K562 (cell line): Measurements from ENCODE around the gene TREM1. TPM values are rescaled to one million over a fixed set of nuclear protein-coding genes. Genes with fewer than 3 reads are reported as not detected.

Source experiments
- CBFA2T3 ChIP-seq: fragments of 450-650 bp; IDR thresholded peaks from 2 replicates; pipeline ENCODE4 v1.6.1; 2017
- FOXJ3 ChIP-seq: sonication (generic); formaldehyde crosslinking; IDR thresholded peaks from 2 replicates; pipeline ENCODE4 v1.4.0; 2020; ENCODE audit warnings: mild to moderate bottlenecking, missing genetic modification reagents
- GTF2E2 ChIP-seq: fragments of 200-800 bp; sonication (Bioruptor generic); IDR thresholded peaks from 2 replicates; pipeline ENCODE4 v1.6.1; 2016; ENCODE audit warnings: missing genetic modification characterization, missing compliant biosample characterization
- JUN ChIP-seq, 2 experiments: sonication (generic) in 1 of 2; formaldehyde crosslinking in 1 of 2; IDR thresholded peaks; 2 replicates each; pipeline versions ENCODE4 v1.6.1 to v1.8.0; 2012 to 2022; ENCODE audit warnings: borderline replicate concordance in 2 of 2, mild to moderate bottlenecking in 2 of 2, improper control_type of control experiment in 1 of 2, low read depth in 1 of 2, low read length in 1 of 2, missing genetic modification reagents in 1 of 2
- MAZ ChIP-seq, 2 experiments: fragments of 450-650 bp in 1 of 2; sonication (generic) in 1 of 2; formaldehyde crosslinking; IDR thresholded peaks in 1 of 2; conservative IDR thresholded peaks in 1 of 2; 2 replicates each; pipeline versions ENCODE4 v1.4.0 to v1.5.0; 2020; ENCODE audit warnings: mild to moderate bottlenecking in 1 of 2, missing genetic modification reagents in 1 of 2
- MTA2 ChIP-seq: fragments of 450-650 bp; IDR thresholded peaks from 2 replicates; pipeline ENCODE4 v1.6.1; 2016; ENCODE audit warnings: low read depth
- MTA3 ChIP-seq: fragments of 450-650 bp; formaldehyde crosslinking; IDR thresholded peaks from 2 replicates; pipeline ENCODE4 v1.6.1; 2017; ENCODE audit warnings: mild to moderate bottlenecking, borderline replicate concordance
- NKRF ChIP-seq: fragments of 450-650 bp; IDR thresholded peaks from 2 replicates; pipeline ENCODE4 v1.6.1; 2016; ENCODE audit warnings: borderline replicate concordance
- PHF21A ChIP-seq: fragments of 450-650 bp; IDR thresholded peaks from 2 replicates; pipeline ENCODE4 v1.6.1; 2017; ENCODE audit warnings: low read depth, borderline replicate concordance
- SREBF2 ChIP-seq: sonication (generic); formaldehyde crosslinking; IDR thresholded peaks from 2 replicates; pipeline ENCODE4 v1.4.0; 2020; ENCODE audit warnings: mild to moderate bottlenecking, missing genetic modification reagents
- SRF ChIP-seq, 2 experiments: fragments of 250-450, 450-650 bp in 1 of 2; sonication (Bioruptor Pico) in 1 of 2; sonication (generic) in 1 of 2; formaldehyde crosslinking; IDR thresholded peaks; 2 replicates each; pipeline versions ENCODE4 v1.5.0 to v1.5.1; 2020 to 2022; ENCODE audit warnings: mild to moderate bottlenecking in 1 of 2, missing genetic modification reagents in 1 of 2
- TEAD4 ChIP-seq, 2 experiments: sonication (generic) in 1 of 2; formaldehyde crosslinking in 1 of 2; IDR thresholded peaks; 2 replicates each; pipeline versions ENCODE4 v1.6.1 to v1.8.0; 2012 to 2022; ENCODE audit warnings: borderline replicate concordance in 1 of 2, inconsistent platforms in 1 of 2, low read length in 1 of 2, mild to moderate bottlenecking in 1 of 2, missing genetic modification reagents in 1 of 2
- TGIF2 ChIP-seq: sonication (generic); formaldehyde crosslinking; IDR thresholded peaks from 2 replicates; pipeline ENCODE4 v1.8.1; 2022; ENCODE audit warnings: mild to moderate bottlenecking, missing genetic modification reagents, moderate library complexity
- ZNF175 ChIP-seq: fragments of 200-800 bp; sonication (Bioruptor generic); IDR thresholded peaks from 2 replicates; pipeline ENCODE4 v1.6.1; 2016; ENCODE audit warnings: low read depth, mild to moderate bottlenecking, missing genetic modification characterization, missing compliant biosample characterization
- ZNF395 ChIP-seq: fragments of 200-800 bp; sonication (Bioruptor generic); IDR thresholded peaks from 2 replicates; pipeline ENCODE4 v1.6.1; 2017; ENCODE audit warnings: missing genetic modification characterization, missing compliant biosample characterization
- ZNF586 ChIP-seq: fragments of 450-650 bp; formaldehyde crosslinking; conservative IDR thresholded peaks from 2 replicates; pipeline ENCODE4 v1.4.0; 2020; ENCODE audit warnings: mild to moderate bottlenecking, moderate library complexity
- polyA plus RNA-seq, 8 experiments: library from polyadenylated mRNA; depleted of rRNA in 4 of 8; stranded (reverse) in 5 of 8; unstranded in 3 of 8; fragments of >200 nt; fragmentation: Nextera tagmentation in 2 of 8; fragmentation: Illumina TruSeq in 1 of 8; extraction: Ambion mirVana in 2 of 8; extraction: Trizol in 1 of 8; gene quantifications; 2 replicates each; pipeline versions ENCODE4 v1.2.1 to v1.2.3, GENCODE V29; 2011 to 2014; ENCODE audit warnings: inconsistent platforms in 1 of 8, missing spikeins in 1 of 8
- total RNA-seq, 7 experiments: library from RNA; depleted of rRNA in 6 of 7; stranded (reverse); fragments of >200 nt in 6 of 7; fragmentation: Illumina TruSeq in 2 of 7; extraction: Trizol in 2 of 7; gene quantifications; 2 replicates each; pipeline versions ENCODE4 v1.2.1 to v1.2.3, GENCODE V29; 2011 to 2021; ENCODE audit warnings: low replicate concordance in 1 of 7
- TF ChIP-seq, protein P1 (sequence below): IDR thresholded peaks from 2 replicates; pipeline ENCODE4 v1.6.1; 2014; ENCODE audit warnings: antibody characterized with exemption
- TF ChIP-seq, protein P2 (sequence below): IDR thresholded peaks from 3 replicates; pipeline ENCODE4 v1.6.1; 2011; ENCODE audit warnings: borderline replicate concordance, mild to moderate bottlenecking; ENCODE audit not compliant: insufficient read length, insufficient read depth
- TF ChIP-seq, protein P3 (sequence below), 2 experiments: fragments of 250-450 bp in 1 of 2; fragments of 450-650 bp in 1 of 2; sonication (Bioruptor Pico) in 1 of 2; IDR thresholded peaks; 2 replicates each; pipeline versions ENCODE4 v1.6.1 to v1.8.0; 2016 to 2021; ENCODE audit warnings: mild to moderate bottlenecking in 2 of 2, moderate library complexity in 2 of 2, missing compliant biosample characterization in 1 of 2, missing genetic modification characterization in 1 of 2

TREM1 gene
- total and polyA plus RNA-seq, 9 of the 15 experiments (the other 6 are each of a cell fraction or from before 2014, with no cell fraction given): not detected

GRCh38 chr6:41278699-41279405 lies 7.6 kb downstream of the TREM1 start (continued):
- TF ChIP-seq NKRF: 0 out of 2 replicates have a peak, but pooled peaks have one; percentile 19
- TF ChIP-seq PHF21A: no peak
- peak; percentile 86 for TF ChIP-seq CBFA2T3
- TF ChIP-seq SRF (CRISPR knock-in tag; IDR thresholded peaks at IDR 0.05): peak in 1 of 2 experiments; percentile 67; a peak in 1 of 4 replicates
- TF ChIP-seq, protein P1, sequence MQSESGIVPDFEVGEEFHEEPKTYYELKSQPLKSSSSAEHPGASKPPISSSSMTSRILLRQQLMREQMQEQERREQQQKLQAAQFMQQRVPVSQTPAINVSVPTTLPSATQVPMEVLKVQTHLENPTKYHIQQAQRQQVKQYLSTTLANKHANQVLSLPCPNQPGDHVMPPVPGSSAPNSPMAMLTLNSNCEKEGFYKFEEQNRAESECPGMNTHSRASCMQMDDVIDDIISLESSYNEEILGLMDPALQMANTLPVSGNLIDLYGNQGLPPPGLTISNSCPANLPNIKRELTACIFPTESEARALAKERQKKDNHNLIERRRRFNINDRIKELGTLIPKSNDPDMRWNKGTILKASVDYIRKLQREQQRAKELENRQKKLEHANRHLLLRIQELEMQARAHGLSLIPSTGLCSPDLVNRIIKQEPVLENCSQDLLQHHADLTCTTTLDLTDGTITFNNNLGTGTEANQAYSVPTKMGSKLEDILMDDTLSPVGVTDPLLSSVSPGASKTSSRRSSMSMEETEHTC: no peak
- 0 out of 2 replicates have a peak, but pooled peaks have one; percentile 53 for TF ChIP-seq JUN (IDR thresholded peaks at IDR 0.05; ENCODE audit: borderline replicate concordance, low read depth, low read length)
- no peak for TF ChIP-seq JUN (CRISPR knock-in tag; IDR thresholded peaks at IDR 0.05; ENCODE audit: borderline replicate concordance)
- TF ChIP-seq ZNF395 (CRISPR knock-in tag): 0 out of 2 replicates have a peak, but pooled peaks have one; percentile 12
- no peak for TF ChIP-seq TGIF2 (CRISPR knock-in tag)
- TF ChIP-seq MTA2: peak; percentile 69
- TF ChIP-seq ZNF586 (CRISPR knock-in tag): no peak
- peak; percentile 83 to 91 for TF ChIP-seq MAZ (CRISPR knock-in tag; conservative IDR thresholded peaks at IDR 0.05 in 1 of 2, IDR thresholded peaks at IDR 0.05 in 1 of 2)
- TF ChIP-seq, protein P2, sequence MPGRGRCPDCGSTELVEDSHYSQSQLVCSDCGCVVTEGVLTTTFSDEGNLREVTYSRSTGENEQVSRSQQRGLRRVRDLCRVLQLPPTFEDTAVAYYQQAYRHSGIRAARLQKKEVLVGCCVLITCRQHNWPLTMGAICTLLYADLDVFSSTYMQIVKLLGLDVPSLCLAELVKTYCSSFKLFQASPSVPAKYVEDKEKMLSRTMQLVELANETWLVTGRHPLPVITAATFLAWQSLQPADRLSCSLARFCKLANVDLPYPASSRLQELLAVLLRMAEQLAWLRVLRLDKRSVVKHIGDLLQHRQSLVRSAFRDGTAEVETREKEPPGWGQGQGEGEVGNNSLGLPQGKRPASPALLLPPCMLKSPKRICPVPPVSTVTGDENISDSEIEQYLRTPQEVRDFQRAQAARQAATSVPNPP: no peak
- TF ChIP-seq SREBF2 (CRISPR knock-in tag): no peak
- TF ChIP-seq GTF2E2: no peak
- peak; percentile 89 for TF ChIP-seq MTA3
- TF ChIP-seq, protein P3, sequence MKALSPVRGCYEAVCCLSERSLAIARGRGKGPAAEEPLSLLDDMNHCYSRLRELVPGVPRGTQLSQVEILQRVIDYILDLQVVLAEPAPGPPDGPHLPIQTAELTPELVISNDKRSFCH (CRISPR knock-in tag; IDR thresholded peaks at IDR 0.05): no peak
- TF ChIP-seq, protein P3 (tag; IDR thresholded peaks at IDR 0.05): no peak
- TF ChIP-seq ZNF175 (CRISPR knock-in tag): peak; percentile 74; the same call in 1 of the 2 replicates
- TF ChIP-seq FOXJ3 (CRISPR knock-in tag): no peak
- TF ChIP-seq TEAD4 (IDR thresholded peaks at IDR 0.05; ENCODE audit: low read length): peak; percentile 90
- no peak for TF ChIP-seq TEAD4 (CRISPR knock-in tag; IDR thresholded peaks at IDR 0.05; ENCODE audit: borderline replicate concordance)
